Prostate gland (tissue), 2 donors: ENCODE data around the gene STAB1.

Source experiments
- CTCF ChIP-seq, 4 experiments: fragments of 200-600 bp in 2 of 4; fragments of 450-650 bp in 2 of 4; sonication (generic) in 2 of 4; IDR thresholded peaks; 1 replicate in 3 of 4; 2 replicates in 1 of 4; pipeline ENCODE4 v1.5.1; 2016 to 2019; ENCODE audit warnings: antibody characterized with exemption in 4 of 4, mild to moderate bottlenecking in 2 of 4, moderate library complexity in 2 of 4
- POLR2AphosphoS5 ChIP-seq: sonication (generic); formaldehyde crosslinking; IDR thresholded peaks from one replicate; pipeline ENCODE4 v1.6.1; 2017; ENCODE audit warnings: antibody characterized with exemption

GRCh38 chr3:52572221-52572620, 77.1 kb downstream of the STAB1 start:
- TF ChIP-seq POLR2AphosphoS5, result no peak
- TF ChIP-seq CTCF (IDR thresholded peaks at IDR 0.05), result no peak
